ENCODE data around the gene SOX21.

DNA sequence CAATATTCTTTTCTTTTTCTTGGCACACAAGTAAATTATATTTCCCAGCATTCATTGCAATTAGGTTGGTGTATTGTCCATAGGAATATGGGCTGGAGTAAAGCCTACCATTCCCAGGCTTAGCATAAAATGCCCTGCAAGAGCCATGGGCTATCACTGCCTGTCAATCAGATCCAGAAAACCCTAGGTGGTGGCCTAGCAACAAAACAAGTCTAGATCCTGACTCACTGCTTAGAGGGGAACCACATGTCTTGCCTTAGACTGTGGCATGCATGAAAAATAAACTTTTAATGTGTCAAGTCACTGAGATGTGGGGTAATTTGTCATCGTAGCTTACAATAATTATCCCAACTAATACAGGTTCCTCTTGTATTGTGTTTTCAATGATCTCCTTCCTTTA lies 16.2 kb downstream of the SOX21 start:
- TF ChIP-seq, protein P1, sequence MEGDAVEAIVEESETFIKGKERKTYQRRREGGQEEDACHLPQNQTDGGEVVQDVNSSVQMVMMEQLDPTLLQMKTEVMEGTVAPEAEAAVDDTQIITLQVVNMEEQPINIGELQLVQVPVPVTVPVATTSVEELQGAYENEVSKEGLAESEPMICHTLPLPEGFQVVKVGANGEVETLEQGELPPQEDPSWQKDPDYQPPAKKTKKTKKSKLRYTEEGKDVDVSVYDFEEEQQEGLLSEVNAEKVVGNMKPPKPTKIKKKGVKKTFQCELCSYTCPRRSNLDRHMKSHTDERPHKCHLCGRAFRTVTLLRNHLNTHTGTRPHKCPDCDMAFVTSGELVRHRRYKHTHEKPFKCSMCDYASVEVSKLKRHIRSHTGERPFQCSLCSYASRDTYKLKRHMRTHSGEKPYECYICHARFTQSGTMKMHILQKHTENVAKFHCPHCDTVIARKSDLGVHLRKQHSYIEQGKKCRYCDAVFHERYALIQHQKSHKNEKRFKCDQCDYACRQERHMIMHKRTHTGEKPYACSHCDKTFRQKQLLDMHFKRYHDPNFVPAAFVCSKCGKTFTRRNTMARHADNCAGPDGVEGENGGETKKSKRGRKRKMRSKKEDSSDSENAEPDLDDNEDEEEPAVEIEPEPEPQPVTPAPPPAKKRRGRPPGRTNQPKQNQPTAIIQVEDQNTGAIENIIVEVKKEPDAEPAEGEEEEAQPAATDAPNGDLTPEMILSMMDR (IDR thresholded peaks at IDR 0.05; ENCODE audit: poor library complexity, severe bottlenecking) = no peak
- TF ChIP-seq, protein P2, sequence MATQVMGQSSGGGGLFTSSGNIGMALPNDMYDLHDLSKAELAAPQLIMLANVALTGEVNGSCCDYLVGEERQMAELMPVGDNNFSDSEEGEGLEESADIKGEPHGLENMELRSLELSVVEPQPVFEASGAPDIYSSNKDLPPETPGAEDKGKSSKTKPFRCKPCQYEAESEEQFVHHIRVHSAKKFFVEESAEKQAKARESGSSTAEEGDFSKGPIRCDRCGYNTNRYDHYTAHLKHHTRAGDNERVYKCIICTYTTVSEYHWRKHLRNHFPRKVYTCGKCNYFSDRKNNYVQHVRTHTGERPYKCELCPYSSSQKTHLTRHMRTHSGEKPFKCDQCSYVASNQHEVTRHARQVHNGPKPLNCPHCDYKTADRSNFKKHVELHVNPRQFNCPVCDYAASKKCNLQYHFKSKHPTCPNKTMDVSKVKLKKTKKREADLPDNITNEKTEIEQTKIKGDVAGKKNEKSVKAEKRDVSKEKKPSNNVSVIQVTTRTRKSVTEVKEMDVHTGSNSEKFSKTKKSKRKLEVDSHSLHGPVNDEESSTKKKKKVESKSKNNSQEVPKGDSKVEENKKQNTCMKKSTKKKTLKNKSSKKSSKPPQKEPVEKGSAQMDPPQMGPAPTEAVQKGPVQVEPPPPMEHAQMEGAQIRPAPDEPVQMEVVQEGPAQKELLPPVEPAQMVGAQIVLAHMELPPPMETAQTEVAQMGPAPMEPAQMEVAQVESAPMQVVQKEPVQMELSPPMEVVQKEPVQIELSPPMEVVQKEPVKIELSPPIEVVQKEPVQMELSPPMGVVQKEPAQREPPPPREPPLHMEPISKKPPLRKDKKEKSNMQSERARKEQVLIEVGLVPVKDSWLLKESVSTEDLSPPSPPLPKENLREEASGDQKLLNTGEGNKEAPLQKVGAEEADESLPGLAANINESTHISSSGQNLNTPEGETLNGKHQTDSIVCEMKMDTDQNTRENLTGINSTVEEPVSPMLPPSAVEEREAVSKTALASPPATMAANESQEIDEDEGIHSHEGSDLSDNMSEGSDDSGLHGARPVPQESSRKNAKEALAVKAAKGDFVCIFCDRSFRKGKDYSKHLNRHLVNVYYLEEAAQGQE (IDR thresholded peaks at IDR 0.05; ENCODE audit: borderline replicate concordance) = no peak
- TF ChIP-seq EZH2 (IDR thresholded peaks at IDR 0.05; ENCODE audit: borderline replicate concordance, insufficient read depth, low read length, poor library complexity, severe bottlenecking) (no peak), POLR2AphosphoS5 (IDR thresholded peaks at IDR 0.05) (no peak), RAD21 (conservative IDR thresholded peaks at IDR 0.05) (no peak), TAF1 (IDR thresholded peaks at IDR 0.05; ENCODE audit: low read depth) (no peak), MXI1 (conservative IDR thresholded peaks at IDR 0.05; ENCODE audit: poor library complexity, severe bottlenecking) (no peak), SMC3 (conservative IDR thresholded peaks at IDR 0.05; ENCODE audit: poor library complexity) (no peak)
